Mucosa of descending colon (tissue), 3 donors: ENCODE results near the gene RALGPS1. TPM values are rescaled to one million over a fixed set of nuclear protein-coding genes. Genes with fewer than 3 reads are reported as not detected.

Experiments used
- ATAC-seq: fragments of 200-7000 bp; cut with Tn5 transposase; one replicate; pipeline ENCODE4 v1.9.1; 2020; ENCODE audit warnings: mild to moderate bottlenecking, moderate library complexity
- DNase-seq, 3 donors: peaks; one replicate each; pipeline ENCODE4 v3.0.0-alpha.2; 2020
- H3K36me3 ChIP-seq: fragments of 200-600 bp; one replicate; pipeline ENCODE4 v1.8.0; 2021; ENCODE audit warnings: low read depth, mild to moderate bottlenecking
- H3K4me1 ChIP-seq: fragments of 200-600 bp; one replicate; pipeline ENCODE4 v1.8.0; 2021; ENCODE audit warnings: low read depth, mild to moderate bottlenecking
- H3K4me3 ChIP-seq: fragments of 200-600 bp; one replicate; pipeline ENCODE4 v1.8.0; 2021; ENCODE audit warnings: mild to moderate bottlenecking
- H3K9me3 ChIP-seq: fragments of 200-600 bp; one replicate; pipeline ENCODE4 v1.8.0; 2021; ENCODE audit warnings: mild to moderate bottlenecking
- intact Hi-C, 2 donors: fragments of 100-400 bp; cut with DNase I in 1 of 2; cut with micrococcal nuclease in 1 of 2; formaldehyde crosslinking; loops; one replicate each; pipeline versions ENCODE4 v1.11.0 to v1.11.1; 2022; cut with DNase I, micrococcal nuclease
- total RNA-seq, 3 donors: library from RNA; stranded (reverse); fragmentation: NEBNext Ultra II Directional in 2 of 3; extraction: Animal tissue kit (Norgen Biotek cat#: 25700) in 2 of 3; gene quantifications; one replicate each; pipeline versions ENCODE4 v1.2.1 to v1.2.4, GENCODE V29; 2021 to 2023
- TF ChIP-seq, protein P1 (sequence below): fragments of 200-600 bp; IDR thresholded peaks from one replicate; pipeline ENCODE4 v1.8.0; 2022; ENCODE audit warnings: antibody characterized with exemption, mild to moderate bottlenecking
- donor health status: DM: no; HTN: no; CAD: no; lungs with moderate emphysema.
- donor health status: DM: no; HTN: no; CAD: no.
- donor health status: DM: no; HTN: yes; CAD: no.

RALGPS1 gene
- total RNA-seq, 3 donors from 2014 or later, result 31.3 to 55.4 (median 32.1) TPM

DNA sequence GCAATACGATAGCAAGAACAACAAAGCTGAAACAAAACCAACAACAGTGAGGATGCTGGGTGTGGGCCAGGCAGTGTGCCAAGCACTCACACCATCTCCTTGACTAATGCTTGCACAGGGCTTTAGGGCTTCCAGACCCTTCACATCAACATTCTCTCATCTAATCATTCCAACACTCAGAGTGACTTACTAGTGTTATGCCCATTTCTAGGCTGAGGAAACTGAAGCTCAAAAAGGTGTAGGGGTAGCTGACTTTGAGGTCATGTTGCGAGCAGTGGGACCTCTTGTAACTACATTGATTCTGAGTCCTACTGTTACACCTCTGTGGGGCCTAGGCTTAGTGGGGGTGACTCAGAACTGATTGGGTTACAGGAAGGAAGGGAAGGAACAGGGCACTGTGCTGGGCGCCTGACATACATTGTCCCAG is 198.2 kb downstream of the RALGPS1 start:
- DNase-seq (no peak), ATAC-seq (no peak)
- Histone ChIP-seq H3K4me3 (no peak overlapping the region), H3K36me3 (no peaks in the 10 kb centered on the region), H3K9me3 (no peaks in the 10 kb centered on the region), H3K4me1 (no peaks in the 10 kb centered on the region)
- intact Hi-C loops, result no loop called here
- TF ChIP-seq, protein P1, sequence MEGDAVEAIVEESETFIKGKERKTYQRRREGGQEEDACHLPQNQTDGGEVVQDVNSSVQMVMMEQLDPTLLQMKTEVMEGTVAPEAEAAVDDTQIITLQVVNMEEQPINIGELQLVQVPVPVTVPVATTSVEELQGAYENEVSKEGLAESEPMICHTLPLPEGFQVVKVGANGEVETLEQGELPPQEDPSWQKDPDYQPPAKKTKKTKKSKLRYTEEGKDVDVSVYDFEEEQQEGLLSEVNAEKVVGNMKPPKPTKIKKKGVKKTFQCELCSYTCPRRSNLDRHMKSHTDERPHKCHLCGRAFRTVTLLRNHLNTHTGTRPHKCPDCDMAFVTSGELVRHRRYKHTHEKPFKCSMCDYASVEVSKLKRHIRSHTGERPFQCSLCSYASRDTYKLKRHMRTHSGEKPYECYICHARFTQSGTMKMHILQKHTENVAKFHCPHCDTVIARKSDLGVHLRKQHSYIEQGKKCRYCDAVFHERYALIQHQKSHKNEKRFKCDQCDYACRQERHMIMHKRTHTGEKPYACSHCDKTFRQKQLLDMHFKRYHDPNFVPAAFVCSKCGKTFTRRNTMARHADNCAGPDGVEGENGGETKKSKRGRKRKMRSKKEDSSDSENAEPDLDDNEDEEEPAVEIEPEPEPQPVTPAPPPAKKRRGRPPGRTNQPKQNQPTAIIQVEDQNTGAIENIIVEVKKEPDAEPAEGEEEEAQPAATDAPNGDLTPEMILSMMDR, result no peak

DNA sequence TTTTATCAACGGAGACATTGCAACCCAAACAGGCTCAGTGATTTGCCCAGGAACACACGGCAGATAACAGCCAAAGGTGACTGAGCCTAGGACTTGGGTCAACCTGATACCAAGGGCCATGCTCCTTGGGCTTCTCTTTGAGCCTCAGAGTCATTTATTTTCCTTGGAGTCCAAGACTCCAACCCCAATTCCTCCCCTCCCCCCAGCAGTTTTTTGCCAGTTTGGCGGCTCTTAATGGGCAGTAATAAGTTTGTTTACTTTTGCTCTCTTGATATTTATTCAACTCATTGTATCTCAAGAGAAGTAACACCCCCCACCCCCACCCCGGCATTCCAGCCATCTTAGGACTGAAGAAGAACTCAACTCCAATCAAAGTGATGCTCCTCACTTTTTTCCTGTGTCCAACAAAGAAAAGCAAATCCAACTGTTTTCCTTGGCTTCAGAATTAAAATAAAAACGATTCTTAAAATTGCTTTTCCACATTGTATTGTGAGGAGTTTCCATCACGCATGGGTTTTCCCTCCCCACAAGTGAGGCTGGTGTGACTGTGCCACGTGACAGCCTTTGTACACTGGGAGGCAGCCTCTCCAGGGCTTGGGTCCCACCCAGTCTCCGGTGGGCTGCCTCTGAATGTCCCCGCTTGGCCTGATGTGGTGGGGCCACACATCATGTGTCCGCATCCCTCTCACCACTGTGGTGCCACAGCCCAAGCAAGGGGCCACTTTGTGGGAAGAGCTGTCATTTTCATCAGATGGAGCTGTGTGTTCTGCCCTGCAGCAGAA is 198.8 kb downstream of the RALGPS1 start:
- DNase-seq, result no peak
- H3K4me1 ChIP-seq, result no peaks in the 10 kb centered on the region

DNA sequence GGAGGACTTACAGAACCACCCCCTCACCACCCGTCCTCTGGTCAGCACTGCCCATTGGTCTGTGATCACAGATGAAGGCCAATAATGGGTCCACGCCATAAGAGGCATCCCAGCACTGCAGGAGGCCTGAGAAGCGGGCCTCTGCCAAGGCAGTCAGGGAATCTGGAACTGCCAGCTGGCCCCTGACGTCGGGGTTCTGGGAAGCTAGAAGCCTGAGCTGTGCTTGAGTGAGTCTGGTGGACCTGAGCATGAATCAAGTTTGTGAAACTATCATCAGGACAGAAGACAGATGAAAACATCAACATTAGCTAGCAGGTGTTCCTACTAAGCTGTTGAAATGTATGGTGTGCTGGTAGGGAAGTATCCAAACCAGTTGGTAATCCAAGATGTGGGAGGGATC is 200.0 kb downstream of the RALGPS1 start:
- ATAC-seq (no peak), DNase-seq (no peak)
- Histone ChIP-seq H3K4me3 (no peak overlapping the region), H3K36me3 (no peaks in the 10 kb centered on the region), H3K4me1 (no peaks in the 10 kb centered on the region), H3K9me3 (no peaks in the 10 kb centered on the region)
- TF ChIP-seq, protein P1, result no peak
- intact Hi-C loops, result no loop called here

More for the DNA sequence above, 198.8 kb downstream of the RALGPS1 start:
- Histone ChIP-seq H3K4me3 (no peak overlapping the region), H3K36me3 (no peaks in the 10 kb centered on the region), H3K9me3 (no peaks in the 10 kb centered on the region)
- no peak for ATAC-seq
- TF ChIP-seq, protein P1, result no peak
- intact Hi-C loops, result no loop called here

DNA sequence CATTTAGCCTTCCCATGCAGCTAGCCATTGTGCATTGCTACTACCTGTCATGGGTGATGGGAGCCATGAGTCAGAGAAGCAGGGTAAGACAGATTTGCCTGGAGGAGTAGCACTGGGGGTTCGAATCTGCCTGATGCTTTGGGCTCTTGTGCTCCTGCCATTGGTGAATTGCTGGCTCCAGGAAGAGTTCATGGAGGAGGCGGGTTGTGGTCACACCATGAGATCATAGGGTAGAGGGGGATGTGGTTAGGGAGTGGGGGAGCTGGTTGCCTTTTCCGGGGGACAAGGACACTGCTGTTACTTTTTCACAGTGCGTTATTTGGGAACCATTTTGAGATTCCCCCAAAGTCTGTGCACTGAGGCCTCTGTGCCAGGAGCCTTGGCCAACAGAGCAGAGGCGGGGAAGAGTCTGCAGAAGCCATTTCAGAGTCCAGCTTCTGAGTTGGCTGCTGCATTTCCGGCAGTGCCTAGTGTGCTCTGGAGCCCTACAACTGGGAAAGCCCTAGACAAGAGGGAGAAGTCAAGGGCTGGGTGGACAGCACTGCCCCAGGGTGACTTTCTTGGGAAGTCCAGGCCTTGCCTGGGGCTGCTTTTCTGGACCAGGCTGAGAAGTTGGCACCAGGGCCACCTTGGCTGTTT is 201.6 kb downstream of the RALGPS1 start:
- TF ChIP-seq, protein P1, result no peak
- Histone ChIP-seq H3K4me1 (no peaks in the 10 kb centered on the region), H3K36me3 (no peaks in the 10 kb centered on the region), H3K9me3 (no peaks in the 10 kb centered on the region), H3K4me3 (no peak overlapping the region)
- intact Hi-C loops, result no loop called here
- ATAC-seq (no peak), DNase-seq (no peak)

DNA sequence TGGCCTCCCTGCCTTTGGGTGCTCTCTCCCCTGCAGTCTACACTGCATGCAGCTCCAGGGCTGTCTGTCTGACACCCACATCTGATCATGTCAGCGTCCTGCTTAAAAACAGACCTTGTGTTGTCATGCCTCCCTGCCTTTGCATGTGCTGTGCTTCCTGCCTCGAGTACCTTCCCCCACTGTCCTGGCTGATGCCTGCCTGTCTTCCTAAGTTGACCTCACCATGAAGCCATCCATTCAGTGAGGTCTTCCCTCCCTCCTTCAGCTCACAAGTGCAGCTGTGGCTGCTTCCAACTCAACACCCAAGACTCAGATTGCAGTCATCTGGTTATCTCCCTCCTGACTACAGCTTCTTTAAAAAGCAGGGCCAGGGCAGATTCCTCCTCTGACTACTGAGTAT is 202.4 kb downstream of the RALGPS1 start:
- no peaks in the 10 kb centered on the region for H3K36me3 ChIP-seq
- TF ChIP-seq, protein P1, result no peak
- intact Hi-C loops, result no loop called here
- no peaks in the 10 kb centered on the region for H3K4me1 ChIP-seq
- H3K4me3 ChIP-seq, result no peak overlapping the region
- no peaks in the 10 kb centered on the region for H3K9me3 ChIP-seq
- ATAC-seq (no peak), DNase-seq (no peak)
